K562 (cell line): ENCODE data around the gene SPPL3. TPM values are rescaled to one million over a fixed set of nuclear protein-coding genes. Genes with fewer than 3 reads are reported as not detected.

Source experiments
- AFF1 ChIP-seq, 2 experiments: fragments of 450-650 bp; IDR thresholded peaks; 2 replicates each; pipeline ENCODE4 v1.6.1; 2018; ENCODE audit warnings: mild to moderate bottlenecking in 2 of 2, low read depth in 1 of 2; ENCODE audit not compliant: partially characterized antibody in 2 of 2
- FOSL1 ChIP-seq: fragments of 200-800 bp; sonication (Bioruptor generic); conservative IDR thresholded peaks from 2 replicates; pipeline ENCODE4 v1.6.1; 2016; ENCODE audit warnings: missing genetic modification characterization, missing compliant biosample characterization
- HES1 ChIP-seq: fragments of 450-650 bp; IDR thresholded peaks from 2 replicates; pipeline ENCODE4 v1.6.1; 2016; ENCODE audit warnings: low read depth, mild to moderate bottlenecking, moderate library complexity
- NCOA4 ChIP-seq: fragments of 450-650 bp; IDR thresholded peaks from 2 replicates; pipeline ENCODE4 v1.6.1; 2018; ENCODE audit warnings: mild to moderate bottlenecking; ENCODE audit not compliant: partially characterized antibody
- PHF20 ChIP-seq: fragments of 450-650 bp; IDR thresholded peaks from 2 replicates; pipeline ENCODE4 v1.6.1; 2018; ENCODE audit not compliant: partially characterized antibody
- SREBF1 ChIP-seq: fragments of 150-350 bp; IDR thresholded peaks from 2 replicates; pipeline ENCODE4 v1.6.1; 2014; ENCODE audit warnings: antibody characterized with exemption, low read depth, low read length, borderline replicate concordance
- ZFX ChIP-seq: sonication (generic); formaldehyde crosslinking; IDR thresholded peaks from 2 replicates; pipeline ENCODE4 v1.8.0; 2022; ENCODE audit warnings: mild to moderate bottlenecking, missing genetic modification reagents, moderate library complexity
- polyA plus RNA-seq, 8 experiments: library from polyadenylated mRNA; depleted of rRNA in 4 of 8; stranded (reverse) in 5 of 8; unstranded in 3 of 8; fragments of >200 nt; fragmentation: Nextera tagmentation in 2 of 8; fragmentation: Illumina TruSeq in 1 of 8; extraction: Ambion mirVana in 2 of 8; extraction: Trizol in 1 of 8; gene quantifications; 2 replicates each; pipeline versions ENCODE4 v1.2.1 to v1.2.3, GENCODE V29; 2011 to 2014; ENCODE audit warnings: inconsistent platforms in 1 of 8, missing spikeins in 1 of 8
- total RNA-seq, 7 experiments: library from RNA; depleted of rRNA in 6 of 7; stranded (reverse); fragments of >200 nt in 6 of 7; fragmentation: Illumina TruSeq in 2 of 7; extraction: Trizol in 2 of 7; gene quantifications; 2 replicates each; pipeline versions ENCODE4 v1.2.1 to v1.2.3, GENCODE V29; 2011 to 2021; ENCODE audit warnings: low replicate concordance in 1 of 7

SPPL3 gene
- total and polyA plus RNA-seq, 9 of the 15 experiments (the other 6 are each of a cell fraction or from before 2014, with no cell fraction given), result 2.9 to 32.1 (median 7.1) TPM

- no peak for TF ChIP-seq AFF1 (IDR thresholded peaks at IDR 0.05; ENCODE audit: low read depth in 1 of 2, partially characterized antibody in 2 of 2)
- no peak for TF ChIP-seq ZFX
- TF ChIP-seq PHF20, result no peak
- TF ChIP-seq SREBF1, result no peak
- TF ChIP-seq FOSL1 (tag), result no peak
- TF ChIP-seq HES1, result no peak
- TF ChIP-seq NCOA4, result no peak
Measured at GRCh38 chr12:120835657-120836056, 68.5 kb downstream of the SPPL3 start (continued).
